ENCODE results near the gene CNTNAP2.

DNA sequence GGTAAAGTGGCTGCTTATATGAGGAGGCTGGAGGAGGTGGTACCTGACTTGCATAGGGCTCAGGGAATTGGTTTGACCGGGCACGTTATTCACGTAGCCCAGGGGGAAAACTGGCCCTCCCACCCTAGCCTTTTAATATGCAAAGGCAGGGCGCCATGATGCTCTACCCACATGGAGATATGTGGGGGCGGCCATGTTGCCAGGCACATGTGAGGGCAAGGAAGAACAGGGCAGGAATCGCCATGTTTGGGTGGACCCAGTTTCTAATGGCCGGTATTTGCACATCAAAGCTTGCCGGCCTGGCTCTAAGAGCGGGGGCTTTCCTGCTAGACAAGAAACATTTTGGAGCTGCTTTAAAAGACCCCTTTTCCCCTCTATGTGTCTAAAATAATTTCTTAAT is 1524.2 kb downstream of the CNTNAP2 start:
- TF ChIP-seq, protein P1, sequence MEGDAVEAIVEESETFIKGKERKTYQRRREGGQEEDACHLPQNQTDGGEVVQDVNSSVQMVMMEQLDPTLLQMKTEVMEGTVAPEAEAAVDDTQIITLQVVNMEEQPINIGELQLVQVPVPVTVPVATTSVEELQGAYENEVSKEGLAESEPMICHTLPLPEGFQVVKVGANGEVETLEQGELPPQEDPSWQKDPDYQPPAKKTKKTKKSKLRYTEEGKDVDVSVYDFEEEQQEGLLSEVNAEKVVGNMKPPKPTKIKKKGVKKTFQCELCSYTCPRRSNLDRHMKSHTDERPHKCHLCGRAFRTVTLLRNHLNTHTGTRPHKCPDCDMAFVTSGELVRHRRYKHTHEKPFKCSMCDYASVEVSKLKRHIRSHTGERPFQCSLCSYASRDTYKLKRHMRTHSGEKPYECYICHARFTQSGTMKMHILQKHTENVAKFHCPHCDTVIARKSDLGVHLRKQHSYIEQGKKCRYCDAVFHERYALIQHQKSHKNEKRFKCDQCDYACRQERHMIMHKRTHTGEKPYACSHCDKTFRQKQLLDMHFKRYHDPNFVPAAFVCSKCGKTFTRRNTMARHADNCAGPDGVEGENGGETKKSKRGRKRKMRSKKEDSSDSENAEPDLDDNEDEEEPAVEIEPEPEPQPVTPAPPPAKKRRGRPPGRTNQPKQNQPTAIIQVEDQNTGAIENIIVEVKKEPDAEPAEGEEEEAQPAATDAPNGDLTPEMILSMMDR (IDR thresholded peaks at IDR 0.05) = no peak
- no peak for TF ChIP-seq POLR2A (IDR thresholded peaks at IDR 0.05)
